ENCODE measurements around the gene SLC51B.

DNA sequence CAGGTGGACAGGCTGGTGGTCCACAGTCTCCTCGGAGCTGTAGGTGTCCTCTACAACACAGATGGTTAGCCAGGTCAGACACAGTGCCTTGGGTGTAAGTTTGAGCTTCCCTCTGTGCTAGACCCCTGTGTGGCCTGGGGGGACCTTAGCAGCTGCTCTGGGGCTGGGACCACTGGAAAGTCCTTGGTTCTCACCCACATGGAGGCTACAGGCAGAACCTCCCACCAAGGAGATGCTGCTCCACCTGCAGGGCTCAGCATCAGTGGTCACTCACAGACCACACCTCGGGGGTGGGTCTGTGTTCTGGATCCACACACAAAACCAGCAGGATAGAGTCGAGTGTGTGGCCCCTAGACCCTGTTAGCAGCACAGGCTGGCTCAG, 14.2 kb downstream of the SLC51B start:
- TF ChIP-seq POLR2A (IDR thresholded peaks at IDR 0.05; ENCODE audit: low read depth, low read length) (no peak), POLR2AphosphoS5 (IDR thresholded peaks at IDR 0.05; ENCODE audit: low read depth, low read length) (no peak)
